ENCODE measurements around the gene PIAS3.
A peak's percentile ranks its signal among the peaks of the same experiment; 100 is the strongest.
"Not testable (repeated sequence)": the region's sequence is repeated elsewhere in the genome, so short reads cannot be mapped to it uniquely, and the experiment has no call there.

Gene PIAS3

DNA sequence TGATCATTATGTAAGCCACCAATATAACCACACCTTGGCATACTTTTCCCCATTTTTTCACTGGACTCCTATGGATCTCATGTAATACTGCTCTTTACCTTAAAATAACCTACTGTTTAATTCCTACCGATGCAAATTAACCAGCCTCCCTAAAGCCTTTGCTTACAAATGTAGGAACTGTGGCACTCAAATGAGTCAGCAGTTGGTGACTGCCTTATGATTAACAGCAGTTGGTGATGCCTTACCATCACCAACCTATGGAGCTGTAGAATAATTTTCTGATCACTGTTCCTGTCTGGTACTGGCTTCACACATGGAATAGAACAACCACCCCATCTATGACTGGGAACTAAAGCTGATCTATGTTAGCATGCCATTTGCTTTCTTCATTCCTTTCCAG lies 21.2 kb downstream of the PIAS3 start:
- in situ Hi-C loops (cut with HindIII; ENCODE audit: low pct_ligation_motif_present, low pct_unique_long_range_greater_than_20kb, low sequenced_read_pairs) = loop anchor here (25.0 kb wide), 1 partner anchor 100 kb away; no protein-coding TSS in a partner anchor
- DNase-seq = no peak

GRCh38 chr1:145830810-145831209 lies 28.1 kb downstream of the PIAS3 start:
- DNase-seq = not testable (repeated sequence)
- in situ Hi-C loops (cut with HindIII; ENCODE audit: low pct_ligation_motif_present, low pct_unique_long_range_greater_than_20kb, low sequenced_read_pairs) = loop anchor here (25.0 kb wide), 1 partner anchor 94 kb away; no protein-coding TSS in a partner anchor

- no peak for DNase-seq
- in situ Hi-C loops (cut with HindIII; ENCODE audit: low pct_ligation_motif_present, low pct_unique_long_range_greater_than_20kb, low sequenced_read_pairs) = loop anchor here (25.0 kb wide), 1 partner anchor 91 kb away; no protein-coding TSS in a partner anchor
These were observed 30.4 kb downstream of the PIAS3 start for GRCh38 chr1:145828367-145829026.

GRCh38 chr1:145827966-145828365 lies 30.9 kb downstream of the PIAS3 start:
- DNase-seq = no peak
- in situ Hi-C loops (cut with HindIII; ENCODE audit: low pct_ligation_motif_present, low pct_unique_long_range_greater_than_20kb, low sequenced_read_pairs) = loop anchor here (25.0 kb wide), 1 partner anchor 91 kb away; no protein-coding TSS in a partner anchor

DNA sequence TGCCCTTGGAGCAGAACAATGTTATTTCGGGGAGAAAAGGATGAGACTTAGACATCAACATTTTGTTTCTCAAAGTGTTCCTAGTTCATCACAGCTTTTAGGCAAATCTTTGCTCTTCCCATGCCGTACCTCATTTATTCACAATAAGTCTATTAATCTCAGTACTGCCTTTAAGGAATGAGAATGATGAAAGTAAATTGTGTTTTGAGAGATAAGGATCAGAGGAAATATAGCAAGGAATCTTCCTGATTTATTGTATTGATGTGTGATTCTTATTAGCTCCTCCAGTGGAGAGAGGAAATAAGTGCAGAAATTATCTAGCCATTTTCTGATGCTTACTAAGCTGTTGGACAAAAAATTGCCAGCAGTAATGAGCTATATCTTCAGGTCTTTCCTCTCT lies 32.9 kb downstream of the PIAS3 start:
- no peak for DNase-seq
- in situ Hi-C loops (cut with HindIII; ENCODE audit: low pct_ligation_motif_present, low pct_unique_long_range_greater_than_20kb, low sequenced_read_pairs) = loop anchor here (25.0 kb wide), 1 partner anchor 89 kb away; no protein-coding TSS in a partner anchor

- DNase-seq = no peak
- in situ Hi-C loops (cut with HindIII; ENCODE audit: low pct_ligation_motif_present, low pct_unique_long_range_greater_than_20kb, low sequenced_read_pairs) = no loop called here
These were observed 34.4 kb downstream of the PIAS3 start for GRCh38 chr1:145824499-145824842.

- in situ Hi-C loops (cut with HindIII; ENCODE audit: low pct_ligation_motif_present, low pct_unique_long_range_greater_than_20kb, low sequenced_read_pairs) = no loop called here
- peak; percentile 91 for DNase-seq
These were observed 35.0 kb downstream of the PIAS3 start, which contains the start of the genes POLR3C and RNF115 for GRCh38 chr1:145823565-145824498. Gene POLR3C (plus strand): TSS chr1:145824200. CDS start chr1:145825777, 1,577 bp downstream. Gene RNF115 (minus strand): TSS chr1:145824095. CDS start chr1:145823873, 222 bp downstream.

- in situ Hi-C loops (cut with HindIII; ENCODE audit: low pct_ligation_motif_present, low pct_unique_long_range_greater_than_20kb, low sequenced_read_pairs); DNase-seq: not testable (repeated sequence)
These were observed 36.0 kb downstream of the PIAS3 start for GRCh38 chr1:145822779-145823331.

GRCh38 chr1:145818095-145818494 lies 40.8 kb downstream of the PIAS3 start:
- DNase-seq = peak; percentile 84
- in situ Hi-C loops (cut with HindIII; ENCODE audit: low pct_ligation_motif_present, low pct_unique_long_range_greater_than_20kb, low sequenced_read_pairs) = not testable (repeated sequence)

- DNase-seq = peak; percentile 13
- in situ Hi-C loops (cut with HindIII; ENCODE audit: low pct_ligation_motif_present, low pct_unique_long_range_greater_than_20kb, low sequenced_read_pairs) = not testable (repeated sequence)
These were observed 45.7 kb downstream of the PIAS3 start for GRCh38 chr1:145812977-145813810.

GRCh38 chr1:145806844-145807243 lies 52.0 kb downstream of the PIAS3 start:
- in situ Hi-C loops (cut with HindIII; ENCODE audit: low pct_ligation_motif_present, low pct_unique_long_range_greater_than_20kb, low sequenced_read_pairs) = no loop called here

DNA sequence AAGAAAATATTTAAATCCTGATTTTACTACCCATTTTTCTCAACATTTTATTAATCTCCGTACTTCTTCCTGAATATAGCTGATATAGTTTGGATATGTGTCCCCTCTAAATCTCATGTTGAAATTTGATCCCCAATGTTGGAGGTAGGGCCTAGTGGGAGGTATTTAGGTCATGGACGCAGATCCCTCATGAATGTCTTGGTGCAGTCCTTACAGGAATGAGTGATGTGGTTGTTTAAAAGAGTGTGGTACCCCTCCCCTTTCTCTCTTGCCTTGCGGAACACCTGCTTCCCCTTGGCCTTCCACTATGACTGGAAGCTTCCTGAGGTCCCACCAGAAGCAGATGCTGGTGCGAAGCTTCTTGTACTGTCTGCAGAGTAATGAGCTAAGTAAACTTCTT lies 52.5 kb downstream of the PIAS3 start:
- DNase-seq = no peak
- in situ Hi-C loops (cut with HindIII; ENCODE audit: low pct_ligation_motif_present, low pct_unique_long_range_greater_than_20kb, low sequenced_read_pairs) = no loop called here

More at GRCh38 chr1:145806844-145807243, 52.0 kb downstream of the PIAS3 start:
- no peak for DNase-seq

DNA sequence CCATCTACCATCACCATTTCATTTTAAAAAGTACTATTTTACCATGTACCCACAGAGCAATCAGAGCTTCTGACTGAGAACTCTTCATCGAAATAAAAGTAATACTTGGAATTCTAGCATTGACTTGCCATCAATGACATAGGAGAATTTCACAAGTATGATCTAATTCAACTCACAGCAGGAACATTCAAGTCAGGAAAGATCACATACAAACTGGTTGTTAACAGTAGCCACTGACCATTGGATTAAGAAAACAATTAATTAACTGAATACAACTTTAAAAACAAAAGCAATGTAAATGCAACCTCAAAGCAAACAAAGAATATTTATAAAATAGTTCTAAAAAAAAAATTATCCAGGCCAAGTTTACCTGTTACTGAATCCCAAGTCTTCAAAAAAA lies 53.8 kb downstream of the PIAS3 start:
- no peak for DNase-seq
- in situ Hi-C loops (cut with HindIII; ENCODE audit: low pct_ligation_motif_present, low pct_unique_long_range_greater_than_20kb, low sequenced_read_pairs) = no loop called here

DNA sequence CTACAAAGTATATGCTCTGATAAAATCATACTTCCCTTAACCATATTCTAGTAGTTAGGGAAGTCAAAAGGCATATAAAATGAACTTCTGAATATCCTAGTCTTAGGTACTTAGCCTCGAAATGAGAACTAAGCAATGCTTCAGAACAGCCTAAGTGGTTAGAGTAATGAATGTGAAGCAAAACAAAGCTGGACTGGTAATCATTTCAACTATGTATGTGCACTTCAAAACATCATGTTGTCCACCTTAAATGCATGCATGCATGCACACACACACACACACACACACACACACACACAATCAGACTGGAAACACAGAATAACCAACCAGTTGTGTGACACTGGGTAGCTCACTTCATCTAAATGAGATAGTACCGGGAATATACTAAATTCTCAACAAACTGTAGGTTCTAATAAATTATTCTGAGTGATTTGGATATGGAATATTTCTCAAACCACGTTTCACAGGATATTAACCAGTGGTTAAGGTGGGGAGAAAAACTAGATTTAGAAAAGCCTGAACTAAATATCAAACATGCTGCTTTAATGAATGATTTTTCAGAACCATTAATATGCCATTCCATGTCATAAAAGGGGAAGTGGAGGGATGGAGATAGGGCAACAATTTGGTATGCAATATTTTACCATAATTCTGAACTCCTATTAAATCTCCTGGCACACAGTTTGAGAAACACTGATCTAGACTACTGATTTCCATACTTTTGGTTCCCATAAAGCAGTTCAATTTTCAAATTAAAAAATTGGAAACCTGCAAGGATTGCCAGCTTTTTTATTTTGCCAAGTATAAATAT lies 54.4 kb downstream of the PIAS3 start:
- in situ Hi-C loops (cut with HindIII; ENCODE audit: low pct_ligation_motif_present, low pct_unique_long_range_greater_than_20kb, low sequenced_read_pairs) = no loop called here

DNA sequence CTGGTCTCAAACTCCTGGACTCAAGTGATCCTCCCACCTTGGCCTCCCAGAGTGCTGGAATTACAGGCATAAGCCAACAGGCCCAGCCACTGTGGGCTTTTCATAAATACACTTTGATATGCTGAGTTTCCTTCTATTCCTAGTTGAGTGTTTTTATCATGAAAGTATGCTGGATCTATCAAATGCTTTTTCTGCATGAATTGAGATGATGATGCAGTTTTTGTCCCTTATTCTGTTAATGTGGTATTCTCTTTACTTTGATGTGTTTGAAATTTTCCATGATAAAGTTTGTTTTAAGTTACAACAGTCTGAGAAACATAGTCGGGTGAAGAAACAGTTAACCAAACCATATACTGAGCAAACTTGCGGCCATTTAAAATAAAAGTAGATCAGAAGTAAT lies 59.1 kb downstream of the PIAS3 start:
- in situ Hi-C loops (cut with HindIII; ENCODE audit: low pct_ligation_motif_present, low pct_unique_long_range_greater_than_20kb, low sequenced_read_pairs) = no loop called here
- DNase-seq = no peak

More for the DNA sequence above, 54.4 kb downstream of the PIAS3 start:
- no peak for DNase-seq

All from ACHN (cell line).